Measurements from ENCODE around the gene TNXB.
A peak's percentile ranks its signal among the peaks of the same experiment; 100 is the strongest.
"Not testable (repeated sequence)": the region's sequence is repeated elsewhere in the genome, so short reads cannot be mapped to it uniquely, and the experiment has no call there.

TNXB gene

DNA sequence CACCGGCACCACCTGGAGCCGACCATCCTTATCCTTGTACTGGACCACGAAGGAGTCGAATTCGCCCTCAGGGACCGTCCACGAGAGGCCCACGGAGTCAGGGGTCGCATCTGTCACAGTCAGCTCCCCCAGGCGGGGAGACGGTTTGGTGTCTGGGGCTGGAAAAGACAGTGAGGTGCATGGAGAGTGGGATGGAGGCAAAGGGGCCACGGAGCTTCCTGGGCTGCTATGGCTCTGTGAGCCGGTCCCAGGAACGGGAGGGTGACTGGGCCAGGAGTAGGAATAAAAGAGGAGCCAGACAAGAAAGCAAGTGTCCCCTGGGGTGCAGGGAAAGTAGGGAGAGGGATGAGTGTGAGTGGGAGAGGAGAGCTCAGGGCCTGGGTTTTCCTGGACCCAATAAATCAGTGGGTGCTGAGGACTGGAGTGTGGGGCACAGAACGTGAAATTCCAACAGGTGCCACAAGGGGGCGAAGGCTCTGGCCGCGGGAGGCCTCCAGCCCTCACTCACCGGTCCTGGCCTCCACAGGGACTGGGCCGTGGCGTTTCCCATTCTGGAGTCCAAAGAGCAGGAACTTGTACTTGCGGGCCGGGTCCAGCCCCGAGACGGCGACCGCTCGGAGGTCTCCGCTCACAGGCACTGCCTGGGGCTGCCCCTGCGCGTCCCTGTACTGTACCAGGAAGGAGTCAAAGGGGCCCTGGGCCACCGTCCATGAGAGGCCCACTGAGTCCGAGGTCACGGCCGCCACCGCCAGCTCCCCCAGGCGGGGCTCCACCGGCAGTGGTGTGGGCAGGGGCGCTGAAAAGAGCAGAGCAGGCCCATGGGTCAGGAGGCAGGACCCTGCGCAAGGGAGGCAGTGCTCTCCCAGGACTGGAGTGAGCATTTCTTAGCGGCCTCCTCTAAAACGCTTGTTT lies 61.0 kb downstream of the TNXB start:
- Histone ChIP-seq H3K9me3 (ENCODE audit: control insufficient read depth in 2 of 2, low read length in 2 of 2) (no peaks in the 10 kb centered on the region), H3K27me3 (ENCODE audit: control insufficient read depth in 2 of 2, insufficient read depth in 2 of 2, low read length in 2 of 2) (no peaks in the 10 kb centered on the region), H3K9ac (ENCODE audit: low read depth in 1 of 2, low read length in 2 of 2) (no peak overlapping the region), H3K4me1 (ENCODE audit: control insufficient read depth in 2 of 2, insufficient read depth in 2 of 2, low read length in 2 of 2) (peaks cover 0 to 4% of the 10 kb centered on the region in 2 donors), H3K36me3 (ENCODE audit: control insufficient read depth in 2 of 2, insufficient read depth in 2 of 2, low read length in 2 of 2) (peaks cover 0 to 3% of the 10 kb centered on the region in 2 donors), H3K4me3 (ENCODE audit: low read length in 2 of 2) (no peak overlapping the region), H3K27ac (ENCODE audit: low read depth in 2 of 2, low read length in 2 of 2) (no peak overlapping the region)

DNA sequence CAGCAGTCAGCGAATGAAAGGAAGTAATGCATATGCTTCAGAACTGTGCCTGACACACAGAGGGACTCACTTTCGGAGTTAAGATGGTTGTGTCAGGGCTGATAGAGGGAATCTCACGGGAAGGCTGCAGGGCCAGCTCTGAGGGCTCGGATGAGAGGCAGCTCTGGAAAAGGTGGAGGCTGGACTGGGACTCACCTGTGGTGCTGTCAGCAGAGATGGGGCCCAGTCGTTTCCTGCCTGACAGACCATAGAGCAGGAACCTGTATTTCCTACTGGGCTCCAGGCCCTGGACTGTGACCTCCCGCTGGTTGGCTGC lies 61.6 kb downstream of the TNXB start:
- H3K36me3 ChIP-seq (ENCODE audit: control insufficient read depth in 2 of 2, insufficient read depth in 2 of 2, low read length in 2 of 2): peaks cover 0 to 3% of the 10 kb centered on the region in 2 donors
- no peak overlapping the region for H3K27ac ChIP-seq (ENCODE audit: low read depth in 2 of 2, low read length in 2 of 2)
- H3K4me1 ChIP-seq (ENCODE audit: control insufficient read depth in 2 of 2, insufficient read depth in 2 of 2, low read length in 2 of 2): peaks cover 0 to 4% of the 10 kb centered on the region in 2 donors
- no peaks in the 10 kb centered on the region for H3K27me3 ChIP-seq (ENCODE audit: control insufficient read depth in 2 of 2, insufficient read depth in 2 of 2, low read length in 2 of 2)
- no peaks in the 10 kb centered on the region for H3K9me3 ChIP-seq (ENCODE audit: control insufficient read depth in 2 of 2, low read length in 2 of 2)
- no peak overlapping the region for H3K9ac ChIP-seq (ENCODE audit: low read depth in 1 of 2, low read length in 2 of 2)
- no peak overlapping the region for H3K4me3 ChIP-seq (ENCODE audit: low read length in 2 of 2)

DNA sequence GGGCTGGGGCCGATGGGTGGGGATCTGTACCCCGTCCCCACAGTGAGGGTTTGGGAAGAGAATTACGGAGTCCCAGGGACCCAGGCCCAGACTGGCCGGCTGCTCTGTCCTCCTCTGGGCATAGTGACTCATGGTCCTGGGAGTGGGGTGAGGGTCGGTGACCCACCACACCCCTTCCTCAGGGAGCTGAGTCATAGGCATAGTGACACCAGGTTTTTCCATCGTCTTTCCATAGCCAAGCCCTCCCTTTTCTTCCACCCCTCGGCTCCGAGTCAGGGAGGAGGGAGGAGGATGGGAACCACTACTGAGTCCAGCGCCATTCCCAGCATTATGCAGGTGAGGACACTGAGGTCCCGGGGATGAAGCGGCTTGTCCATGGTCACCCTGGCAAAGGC lies 62.1 kb downstream of the TNXB start:
- H3K4me1 ChIP-seq (ENCODE audit: control insufficient read depth in 2 of 2, insufficient read depth in 2 of 2, low read length in 2 of 2): peaks cover 0 to 4% of the 10 kb centered on the region in 2 donors
- no peak overlapping the region for H3K4me3 ChIP-seq (ENCODE audit: low read length in 2 of 2)
- no peaks in the 10 kb centered on the region for H3K27me3 ChIP-seq (ENCODE audit: control insufficient read depth in 2 of 2, insufficient read depth in 2 of 2, low read length in 2 of 2)
- H3K9me3 ChIP-seq (ENCODE audit: control insufficient read depth in 2 of 2, low read length in 2 of 2): no peaks in the 10 kb centered on the region
- H3K9ac ChIP-seq (ENCODE audit: low read depth in 1 of 2, low read length in 2 of 2): no peak overlapping the region
- H3K27ac ChIP-seq (ENCODE audit: low read depth in 2 of 2, low read length in 2 of 2): peak overlapping the region; percentile 38 to 67
- H3K36me3 ChIP-seq (ENCODE audit: control insufficient read depth in 2 of 2, insufficient read depth in 2 of 2, low read length in 2 of 2): peaks cover 0 to 3% of the 10 kb centered on the region in 2 donors

DNA sequence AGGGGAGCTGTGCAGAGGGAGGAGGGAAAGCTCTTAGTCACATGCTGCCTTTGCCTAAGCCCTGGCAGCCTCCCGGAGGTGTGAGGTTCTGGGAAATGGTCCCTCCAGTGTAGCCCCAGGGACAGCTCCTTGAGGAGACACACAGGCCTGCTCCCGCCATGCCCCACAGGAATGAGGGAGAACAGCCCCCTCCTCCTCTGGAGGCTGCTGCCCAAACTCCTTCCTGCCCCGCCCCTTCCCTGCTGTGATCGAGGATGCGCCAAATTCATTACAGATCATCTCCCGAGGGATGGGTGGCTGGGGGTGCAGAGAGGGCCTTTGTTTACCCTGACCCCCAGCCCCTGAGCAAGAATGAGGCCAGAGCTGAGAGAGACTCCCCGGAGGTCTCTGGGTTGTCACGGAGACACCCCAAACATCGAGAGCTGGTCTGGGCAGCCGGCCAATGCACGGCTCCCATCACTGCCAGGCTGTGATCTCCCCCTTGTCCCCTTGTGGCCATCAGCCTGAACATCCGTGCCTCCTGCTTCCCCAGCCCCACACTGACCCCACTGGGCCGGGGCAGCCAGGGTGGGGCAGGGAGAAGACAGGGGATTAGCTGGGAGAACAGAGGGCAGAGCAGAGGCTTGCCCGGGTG lies 62.6 kb downstream of the TNXB start:
- Histone ChIP-seq H3K27me3 (ENCODE audit: control insufficient read depth in 2 of 2, insufficient read depth in 2 of 2, low read length in 2 of 2) (no peaks in the 10 kb centered on the region), H3K36me3 (ENCODE audit: control insufficient read depth in 2 of 2, insufficient read depth in 2 of 2, low read length in 2 of 2) (peaks cover 0 to 3% of the 10 kb centered on the region in 2 donors), H3K4me1 (ENCODE audit: control insufficient read depth in 2 of 2, insufficient read depth in 2 of 2, low read length in 2 of 2) (peaks cover 0 to 4% of the 10 kb centered on the region in 2 donors), H3K9me3 (ENCODE audit: control insufficient read depth in 2 of 2, low read length in 2 of 2) (no peaks in the 10 kb centered on the region), H3K4me3 (ENCODE audit: low read length in 2 of 2) (no peak overlapping the region), H3K9ac (ENCODE audit: low read depth in 1 of 2, low read length in 2 of 2) (no peak overlapping the region), H3K27ac (ENCODE audit: low read depth in 2 of 2, low read length in 2 of 2) (peak overlapping the region; percentile 38 to 67)

DNA sequence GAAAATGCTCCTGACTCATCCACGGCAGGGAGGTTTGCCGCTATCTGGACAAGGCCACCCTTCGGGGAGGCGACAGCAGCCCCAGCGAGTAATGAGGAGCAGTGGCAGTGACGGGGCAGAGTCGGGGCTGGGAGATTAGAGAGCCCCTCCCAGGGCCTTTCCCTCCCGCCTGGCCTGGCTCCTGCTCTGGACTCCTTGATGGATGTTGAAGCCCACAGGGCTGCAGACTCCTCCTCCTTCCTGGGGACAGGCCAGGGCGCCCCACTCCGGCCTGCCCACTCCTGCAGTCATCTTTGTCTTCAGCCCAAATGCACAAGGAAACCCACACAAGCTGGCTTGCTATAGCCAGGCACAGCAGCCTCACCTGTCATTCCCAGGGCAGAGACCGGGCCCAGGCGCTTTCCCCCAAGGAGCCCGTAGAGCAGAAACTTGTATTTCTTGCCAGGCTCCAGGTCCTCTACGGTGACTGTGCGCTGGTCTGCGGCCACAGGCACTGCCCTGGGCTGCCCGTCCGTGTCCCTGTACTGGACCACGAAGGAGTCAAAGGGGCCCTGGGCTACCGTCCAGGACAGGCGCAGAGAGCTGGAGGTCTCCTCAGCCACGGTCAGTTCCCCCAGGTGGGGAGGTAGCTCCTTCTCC lies 63.2 kb downstream of the TNXB start:
- Histone ChIP-seq H3K4me3 (ENCODE audit: low read length in 2 of 2) (no peak overlapping the region), H3K9me3 (ENCODE audit: control insufficient read depth in 2 of 2, low read length in 2 of 2) (no peaks in the 10 kb centered on the region), H3K27ac (ENCODE audit: low read depth in 2 of 2, low read length in 2 of 2) (peak overlapping the region; percentile 23 to 67), H3K9ac (ENCODE audit: low read depth in 1 of 2, low read length in 2 of 2) (no peak overlapping the region), H3K27me3 (ENCODE audit: control insufficient read depth in 2 of 2, insufficient read depth in 2 of 2, low read length in 2 of 2) (no peaks in the 10 kb centered on the region), H3K4me1 (ENCODE audit: control insufficient read depth in 2 of 2, insufficient read depth in 2 of 2, low read length in 2 of 2) (peaks cover 0 to 4% of the 10 kb centered on the region in 2 donors), H3K36me3 (ENCODE audit: control insufficient read depth in 2 of 2, insufficient read depth in 2 of 2, low read length in 2 of 2) (peaks cover 0 to 3% of the 10 kb centered on the region in 2 donors)

DNA sequence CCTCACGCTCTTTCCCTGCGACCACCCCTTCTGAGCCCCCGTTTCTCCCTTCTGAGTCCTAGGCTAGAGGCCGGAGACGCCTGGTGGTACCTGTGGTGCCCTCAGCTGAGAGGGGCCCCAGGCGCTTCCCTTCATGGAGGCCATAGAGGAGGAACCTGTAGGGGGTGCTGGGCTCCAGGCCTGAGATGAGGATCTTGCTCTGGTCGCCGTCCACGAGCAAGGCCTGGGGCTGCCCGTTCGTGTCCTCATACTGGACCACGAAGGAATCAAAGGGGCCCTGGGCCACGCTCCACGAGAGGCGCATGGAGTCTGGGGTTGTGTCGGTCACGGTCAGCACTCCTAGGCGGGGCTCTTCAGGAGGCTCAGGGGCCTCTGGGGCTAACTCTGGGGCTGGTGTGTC lies 64.2 kb downstream of the TNXB start:
- not testable (repeated sequence) for H3K9me3 ChIP-seq (ENCODE audit: control insufficient read depth in 2 of 2, low read length in 2 of 2); H3K36me3 ChIP-seq (ENCODE audit: control insufficient read depth in 2 of 2, insufficient read depth in 2 of 2, low read length in 2 of 2); H3K27me3 ChIP-seq (ENCODE audit: control insufficient read depth in 2 of 2, insufficient read depth in 2 of 2, low read length in 2 of 2); H3K4me3 ChIP-seq (ENCODE audit: low read length in 2 of 2); H3K9ac ChIP-seq (ENCODE audit: low read depth in 1 of 2, low read length in 2 of 2); H3K27ac ChIP-seq (ENCODE audit: low read depth in 2 of 2, low read length in 2 of 2); H3K4me1 ChIP-seq (ENCODE audit: control insufficient read depth in 2 of 2, insufficient read depth in 2 of 2, low read length in 2 of 2)

DNA sequence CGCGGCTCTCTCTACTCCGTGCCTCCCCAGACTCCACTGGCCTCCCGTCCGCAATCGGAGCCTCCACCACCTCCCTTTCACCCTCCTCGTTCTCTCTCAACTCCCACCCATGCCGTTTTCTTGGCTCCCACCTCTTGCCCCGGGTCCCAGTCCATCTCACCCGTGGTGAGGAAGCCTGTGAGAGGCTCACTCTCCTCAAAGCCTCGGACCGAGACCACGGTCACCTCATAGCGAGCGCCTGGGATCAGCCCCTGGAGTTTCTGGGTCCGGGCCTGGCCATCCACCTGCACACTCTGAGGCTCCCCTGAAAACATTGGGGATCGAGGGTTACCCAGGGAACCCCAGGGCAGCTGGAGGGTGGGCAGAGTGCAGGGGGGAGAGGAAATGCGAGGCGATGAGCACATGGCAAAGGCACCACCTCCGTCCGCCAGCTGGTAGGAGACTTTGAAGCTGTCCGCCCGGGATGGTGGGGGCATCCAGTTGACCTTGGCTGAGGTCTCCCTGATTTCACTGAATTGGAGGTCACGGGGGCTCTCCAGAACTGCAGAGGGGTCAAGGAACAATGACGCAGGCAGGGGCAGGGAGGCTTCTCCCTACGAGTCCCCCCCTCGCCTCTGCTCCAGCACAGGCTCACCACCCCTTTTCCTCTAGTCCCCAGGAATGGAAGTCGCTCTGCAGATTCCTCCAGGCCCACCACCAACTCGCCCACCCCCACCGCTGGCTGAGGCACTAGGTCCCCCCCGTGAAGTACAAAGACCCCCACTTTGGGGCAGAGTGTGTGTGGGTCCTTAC lies 65.4 kb downstream of the TNXB start:
- H3K36me3 ChIP-seq (ENCODE audit: control insufficient read depth in 2 of 2, insufficient read depth in 2 of 2, low read length in 2 of 2); H3K27me3 ChIP-seq (ENCODE audit: control insufficient read depth in 2 of 2, insufficient read depth in 2 of 2, low read length in 2 of 2); H3K27ac ChIP-seq (ENCODE audit: low read depth in 2 of 2, low read length in 2 of 2); H3K9me3 ChIP-seq (ENCODE audit: control insufficient read depth in 2 of 2, low read length in 2 of 2); H3K4me1 ChIP-seq (ENCODE audit: control insufficient read depth in 2 of 2, insufficient read depth in 2 of 2, low read length in 2 of 2); H3K4me3 ChIP-seq (ENCODE audit: low read length in 2 of 2); H3K9ac ChIP-seq (ENCODE audit: low read depth in 1 of 2, low read length in 2 of 2): not testable (repeated sequence)

DNA sequence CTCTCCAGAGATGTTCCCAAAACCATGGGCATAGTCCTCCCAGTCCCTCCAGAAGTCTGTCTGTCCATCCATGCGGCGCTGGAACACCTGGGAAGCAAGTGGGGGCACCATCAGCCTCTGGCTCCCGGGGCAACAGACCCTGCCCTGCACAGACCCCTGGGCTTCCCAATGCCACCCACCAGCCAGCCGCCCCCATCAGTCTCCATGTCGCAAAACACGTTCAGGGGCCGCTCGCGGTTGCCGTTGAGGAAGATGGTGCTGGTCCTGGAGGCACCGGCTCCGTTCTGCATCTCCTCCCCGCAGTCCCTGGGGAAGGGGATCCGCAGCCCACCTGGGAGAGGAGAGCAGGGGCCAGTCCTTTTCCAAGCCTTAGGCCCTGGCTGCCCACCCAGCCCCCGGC lies 66.9 kb downstream of the TNXB start:
- not testable (repeated sequence) for H3K4me1 ChIP-seq (ENCODE audit: control insufficient read depth in 2 of 2, insufficient read depth in 2 of 2, low read length in 2 of 2); H3K36me3 ChIP-seq (ENCODE audit: control insufficient read depth in 2 of 2, insufficient read depth in 2 of 2, low read length in 2 of 2); H3K9me3 ChIP-seq (ENCODE audit: control insufficient read depth in 2 of 2, low read length in 2 of 2); H3K9ac ChIP-seq (ENCODE audit: low read depth in 1 of 2, low read length in 2 of 2); H3K27me3 ChIP-seq (ENCODE audit: control insufficient read depth in 2 of 2, insufficient read depth in 2 of 2, low read length in 2 of 2); H3K27ac ChIP-seq (ENCODE audit: low read depth in 2 of 2, low read length in 2 of 2); H3K4me3 ChIP-seq (ENCODE audit: low read length in 2 of 2)

DNA sequence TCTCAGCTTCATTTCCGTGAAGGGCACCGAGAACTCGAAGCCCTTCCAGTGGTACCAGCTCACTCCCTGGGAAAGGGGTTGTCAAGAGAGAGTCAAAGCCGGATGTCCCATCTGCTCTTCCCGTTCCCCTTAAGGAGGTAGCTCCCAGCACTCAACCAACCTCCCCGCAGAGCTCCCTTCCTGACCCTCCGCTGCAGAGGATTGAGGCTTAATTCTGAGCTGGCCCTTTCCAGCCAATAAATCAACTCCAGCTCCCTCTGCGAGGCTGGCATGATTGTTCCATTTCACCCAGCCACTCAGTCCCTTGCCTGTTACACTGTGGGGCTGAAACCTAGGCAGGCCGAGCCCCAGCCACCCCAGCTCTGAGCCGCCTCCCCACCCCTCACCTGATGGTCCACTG lies 67.8 kb downstream of the TNXB start:
- H3K27ac ChIP-seq (ENCODE audit: low read depth in 2 of 2, low read length in 2 of 2); H3K9ac ChIP-seq (ENCODE audit: low read depth in 1 of 2, low read length in 2 of 2); H3K4me3 ChIP-seq (ENCODE audit: low read length in 2 of 2); H3K9me3 ChIP-seq (ENCODE audit: control insufficient read depth in 2 of 2, low read length in 2 of 2); H3K36me3 ChIP-seq (ENCODE audit: control insufficient read depth in 2 of 2, insufficient read depth in 2 of 2, low read length in 2 of 2); H3K4me1 ChIP-seq (ENCODE audit: control insufficient read depth in 2 of 2, insufficient read depth in 2 of 2, low read length in 2 of 2); H3K27me3 ChIP-seq (ENCODE audit: control insufficient read depth in 2 of 2, insufficient read depth in 2 of 2, low read length in 2 of 2): not testable (repeated sequence)

DNA sequence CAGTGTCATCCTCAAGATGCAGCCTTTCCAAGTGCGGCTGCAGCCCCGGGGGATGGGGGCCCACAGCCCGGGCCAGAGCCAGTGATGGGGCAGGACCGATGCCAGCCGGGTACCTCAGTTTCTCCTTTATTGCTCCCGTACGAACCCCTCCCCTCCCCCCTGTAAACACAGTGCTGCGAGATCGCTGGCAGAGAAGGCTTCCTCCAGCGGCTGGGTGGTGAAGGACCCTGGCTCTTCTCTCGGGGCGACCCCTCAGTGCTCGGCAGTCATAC lies 68.2 kb downstream of the TNXB start:
- H3K4me3 ChIP-seq (ENCODE audit: low read length in 2 of 2); H3K9me3 ChIP-seq (ENCODE audit: control insufficient read depth in 2 of 2, low read length in 2 of 2); H3K36me3 ChIP-seq (ENCODE audit: control insufficient read depth in 2 of 2, insufficient read depth in 2 of 2, low read length in 2 of 2); H3K4me1 ChIP-seq (ENCODE audit: control insufficient read depth in 2 of 2, insufficient read depth in 2 of 2, low read length in 2 of 2); H3K27me3 ChIP-seq (ENCODE audit: control insufficient read depth in 2 of 2, insufficient read depth in 2 of 2, low read length in 2 of 2); H3K9ac ChIP-seq (ENCODE audit: low read depth in 1 of 2, low read length in 2 of 2); H3K27ac ChIP-seq (ENCODE audit: low read depth in 2 of 2, low read length in 2 of 2): not testable (repeated sequence)
